ENCODE results near the gene ZP1.

The ZP1 gene

DNA sequence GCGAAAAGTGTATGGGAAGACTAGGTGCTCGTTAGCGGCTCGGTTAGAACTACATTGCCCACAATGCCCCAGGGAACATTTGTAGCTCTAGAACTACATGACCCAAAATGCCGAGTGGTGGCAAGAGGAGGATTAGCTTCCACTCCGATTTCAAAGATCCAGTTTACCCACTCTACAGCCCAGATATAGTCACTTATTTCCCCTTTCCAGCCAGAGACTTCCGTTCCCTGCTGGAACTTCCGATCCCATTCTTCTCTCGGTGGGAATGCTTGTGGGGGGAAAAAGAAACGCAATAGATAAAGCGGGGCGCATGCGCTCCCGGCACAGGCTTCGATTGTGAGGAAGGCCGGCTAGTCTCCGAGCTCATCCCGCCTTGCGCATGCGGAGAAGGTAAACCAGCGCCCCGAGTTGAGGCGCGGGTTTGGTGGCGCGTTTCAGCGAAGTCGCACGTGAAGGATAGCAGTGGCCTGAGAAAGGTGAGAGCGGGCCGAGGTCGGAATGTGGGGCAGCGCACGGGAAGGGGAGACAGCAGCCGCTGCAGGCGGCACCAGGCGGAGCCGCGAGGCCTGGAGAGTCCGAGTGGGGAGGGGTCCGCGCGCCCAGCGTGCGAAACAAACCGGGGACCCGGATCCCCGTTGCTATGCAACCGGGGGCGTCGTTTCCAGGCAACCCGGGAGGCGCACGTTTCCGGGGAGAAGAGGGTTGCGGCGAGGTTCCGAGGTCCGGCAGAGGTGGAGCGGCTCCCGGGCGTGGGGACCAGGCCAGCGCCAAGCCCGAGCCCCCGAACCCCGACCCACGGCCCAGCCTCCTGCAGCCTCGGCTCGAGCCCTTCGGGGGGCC is 46.7 kb downstream of the ZP1 start, which contains the start of gene TMEM109 (continued):
- TF ChIP-seq, protein P1, sequence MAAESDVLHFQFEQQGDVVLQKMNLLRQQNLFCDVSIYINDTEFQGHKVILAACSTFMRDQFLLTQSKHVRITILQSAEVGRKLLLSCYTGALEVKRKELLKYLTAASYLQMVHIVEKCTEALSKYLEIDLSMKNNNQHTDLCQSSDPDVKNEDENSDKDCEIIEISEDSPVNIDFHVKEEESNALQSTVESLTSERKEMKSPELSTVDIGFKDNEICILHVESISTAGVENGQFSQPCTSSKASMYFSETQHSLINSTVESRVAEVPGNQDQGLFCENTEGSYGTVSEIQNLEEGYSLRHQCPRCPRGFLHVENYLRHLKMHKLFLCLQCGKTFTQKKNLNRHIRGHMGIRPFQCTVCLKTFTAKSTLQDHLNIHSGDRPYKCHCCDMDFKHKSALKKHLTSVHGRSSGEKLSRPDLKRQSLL (tag by site-specific recombination; IDR thresholded peaks at IDR 0.05) = peak; percentile 18; the same call in 1 of the 2 replicates
- no peak for TF ChIP-seq ZNF140 (tag by site-specific recombination; IDR thresholded peaks at IDR 0.05)
- TF ChIP-seq, protein P2, sequence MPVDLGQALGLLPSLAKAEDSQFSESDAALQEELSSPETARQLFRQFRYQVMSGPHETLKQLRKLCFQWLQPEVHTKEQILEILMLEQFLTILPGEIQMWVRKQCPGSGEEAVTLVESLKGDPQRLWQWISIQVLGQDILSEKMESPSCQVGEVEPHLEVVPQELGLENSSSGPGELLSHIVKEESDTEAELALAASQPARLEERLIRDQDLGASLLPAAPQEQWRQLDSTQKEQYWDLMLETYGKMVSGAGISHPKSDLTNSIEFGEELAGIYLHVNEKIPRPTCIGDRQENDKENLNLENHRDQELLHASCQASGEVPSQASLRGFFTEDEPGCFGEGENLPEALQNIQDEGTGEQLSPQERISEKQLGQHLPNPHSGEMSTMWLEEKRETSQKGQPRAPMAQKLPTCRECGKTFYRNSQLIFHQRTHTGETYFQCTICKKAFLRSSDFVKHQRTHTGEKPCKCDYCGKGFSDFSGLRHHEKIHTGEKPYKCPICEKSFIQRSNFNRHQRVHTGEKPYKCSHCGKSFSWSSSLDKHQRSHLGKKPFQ (tag by site-specific recombination; IDR thresholded peaks at IDR 0.05) = no peak
- TF ChIP-seq, protein P3, sequence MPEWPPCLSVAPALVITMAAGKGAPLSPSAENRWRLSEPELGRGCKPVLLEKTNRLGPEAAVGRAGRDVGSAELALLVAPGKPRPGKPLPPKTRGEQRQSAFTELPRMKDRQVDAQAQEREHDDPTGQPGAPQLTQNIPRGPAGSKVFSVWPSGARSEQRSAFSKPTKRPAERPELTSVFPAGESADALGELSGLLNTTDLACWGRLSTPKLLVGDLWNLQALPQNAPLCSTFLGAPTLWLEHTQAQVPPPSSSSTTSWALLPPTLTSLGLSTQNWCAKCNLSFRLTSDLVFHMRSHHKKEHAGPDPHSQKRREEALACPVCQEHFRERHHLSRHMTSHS (tag by site-specific recombination; IDR thresholded peaks at IDR 0.05) = no peak
- TF ChIP-seq ZNF302 (tag by site-specific recombination; IDR thresholded peaks at IDR 0.05; ENCODE audit: low read depth) = no peak
- TF ChIP-seq ZBTB20 (tag by site-specific recombination; IDR thresholded peaks at IDR 0.05) = peak; percentile 64
- no peak for TF ChIP-seq HOXC10 (CRISPR knock-in tag; IDR thresholded peaks at IDR 0.05)
- TF ChIP-seq ZNF366 (tag by site-specific recombination; conservative IDR thresholded peaks at IDR 0.05) = no peak
- TF ChIP-seq, protein P4, sequence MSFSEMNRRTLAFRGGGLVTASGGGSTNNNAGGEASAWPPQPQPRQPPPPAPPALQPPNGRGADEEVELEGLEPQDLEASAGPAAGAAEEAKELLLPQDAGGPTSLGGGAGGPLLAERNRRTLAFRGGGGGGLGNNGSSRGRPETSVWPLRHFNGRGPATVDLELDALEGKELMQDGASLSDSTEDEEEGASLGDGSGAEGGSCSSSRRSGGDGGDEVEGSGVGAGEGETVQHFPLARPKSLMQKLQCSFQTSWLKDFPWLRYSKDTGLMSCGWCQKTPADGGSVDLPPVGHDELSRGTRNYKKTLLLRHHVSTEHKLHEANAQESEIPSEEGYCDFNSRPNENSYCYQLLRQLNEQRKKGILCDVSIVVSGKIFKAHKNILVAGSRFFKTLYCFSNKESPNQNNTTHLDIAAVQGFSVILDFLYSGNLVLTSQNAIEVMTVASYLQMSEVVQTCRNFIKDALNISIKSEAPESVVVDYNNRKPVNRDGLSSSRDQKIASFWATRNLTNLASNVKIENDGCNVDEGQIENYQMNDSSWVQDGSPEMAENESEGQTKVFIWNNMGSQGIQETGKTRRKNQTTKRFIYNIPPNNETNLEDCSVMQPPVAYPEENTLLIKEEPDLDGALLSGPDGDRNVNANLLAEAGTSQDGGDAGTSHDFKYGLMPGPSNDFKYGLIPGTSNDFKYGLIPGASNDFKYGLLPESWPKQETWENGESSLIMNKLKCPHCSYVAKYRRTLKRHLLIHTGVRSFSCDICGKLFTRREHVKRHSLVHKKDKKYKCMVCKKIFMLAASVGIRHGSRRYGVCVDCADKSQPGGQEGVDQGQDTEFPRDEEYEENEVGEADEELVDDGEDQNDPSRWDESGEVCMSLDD (tag by site-specific recombination; IDR thresholded peaks at IDR 0.05) = peak; percentile 84
- TF ChIP-seq, protein P5, sequence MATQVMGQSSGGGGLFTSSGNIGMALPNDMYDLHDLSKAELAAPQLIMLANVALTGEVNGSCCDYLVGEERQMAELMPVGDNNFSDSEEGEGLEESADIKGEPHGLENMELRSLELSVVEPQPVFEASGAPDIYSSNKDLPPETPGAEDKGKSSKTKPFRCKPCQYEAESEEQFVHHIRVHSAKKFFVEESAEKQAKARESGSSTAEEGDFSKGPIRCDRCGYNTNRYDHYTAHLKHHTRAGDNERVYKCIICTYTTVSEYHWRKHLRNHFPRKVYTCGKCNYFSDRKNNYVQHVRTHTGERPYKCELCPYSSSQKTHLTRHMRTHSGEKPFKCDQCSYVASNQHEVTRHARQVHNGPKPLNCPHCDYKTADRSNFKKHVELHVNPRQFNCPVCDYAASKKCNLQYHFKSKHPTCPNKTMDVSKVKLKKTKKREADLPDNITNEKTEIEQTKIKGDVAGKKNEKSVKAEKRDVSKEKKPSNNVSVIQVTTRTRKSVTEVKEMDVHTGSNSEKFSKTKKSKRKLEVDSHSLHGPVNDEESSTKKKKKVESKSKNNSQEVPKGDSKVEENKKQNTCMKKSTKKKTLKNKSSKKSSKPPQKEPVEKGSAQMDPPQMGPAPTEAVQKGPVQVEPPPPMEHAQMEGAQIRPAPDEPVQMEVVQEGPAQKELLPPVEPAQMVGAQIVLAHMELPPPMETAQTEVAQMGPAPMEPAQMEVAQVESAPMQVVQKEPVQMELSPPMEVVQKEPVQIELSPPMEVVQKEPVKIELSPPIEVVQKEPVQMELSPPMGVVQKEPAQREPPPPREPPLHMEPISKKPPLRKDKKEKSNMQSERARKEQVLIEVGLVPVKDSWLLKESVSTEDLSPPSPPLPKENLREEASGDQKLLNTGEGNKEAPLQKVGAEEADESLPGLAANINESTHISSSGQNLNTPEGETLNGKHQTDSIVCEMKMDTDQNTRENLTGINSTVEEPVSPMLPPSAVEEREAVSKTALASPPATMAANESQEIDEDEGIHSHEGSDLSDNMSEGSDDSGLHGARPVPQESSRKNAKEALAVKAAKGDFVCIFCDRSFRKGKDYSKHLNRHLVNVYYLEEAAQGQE (tag by site-specific recombination; IDR thresholded peaks at IDR 0.05) = no peak
- no peak for TF ChIP-seq MEIS1 (CRISPR knock-in tag; IDR thresholded peaks at IDR 0.05; ENCODE audit: borderline replicate concordance)
- TF ChIP-seq ZNF202 (tag by site-specific recombination; IDR thresholded peaks at IDR 0.05; ENCODE audit: borderline replicate concordance) = no peak
- no peak for TF ChIP-seq ZNF404 (tag by site-specific recombination; IDR thresholded peaks at IDR 0.05)
- no peak for TF ChIP-seq ZFP41 (tag by site-specific recombination; IDR thresholded peaks at IDR 0.05; ENCODE audit: borderline replicate concordance)
- no peak for TF ChIP-seq GLIS1 (tag by site-specific recombination; IDR thresholded peaks at IDR 0.05)
- TF ChIP-seq, protein P6, sequence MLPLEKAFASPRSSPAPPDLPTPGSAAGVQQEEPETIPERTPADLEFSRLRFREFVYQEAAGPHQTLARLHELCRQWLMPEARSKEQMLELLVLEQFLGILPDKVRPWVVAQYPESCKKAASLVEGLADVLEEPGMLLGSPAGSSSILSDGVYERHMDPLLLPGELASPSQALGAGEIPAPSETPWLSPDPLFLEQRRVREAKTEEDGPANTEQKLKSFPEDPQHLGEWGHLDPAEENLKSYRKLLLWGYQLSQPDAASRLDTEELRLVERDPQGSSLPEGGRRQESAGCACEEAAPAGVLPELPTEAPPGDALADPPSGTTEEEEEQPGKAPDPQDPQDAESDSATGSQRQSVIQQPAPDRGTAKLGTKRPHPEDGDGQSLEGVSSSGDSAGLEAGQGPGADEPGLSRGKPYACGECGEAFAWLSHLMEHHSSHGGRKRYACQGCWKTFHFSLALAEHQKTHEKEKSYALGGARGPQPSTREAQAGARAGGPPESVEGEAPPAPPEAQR (tag by site-specific recombination; IDR thresholded peaks at IDR 0.05) = no peak
- peak; percentile 77; the same call in 1 of the 2 replicates for TF ChIP-seq ZNF394 (tag by site-specific recombination; IDR thresholded peaks at IDR 0.05; ENCODE audit: borderline replicate concordance)
- no peak for TF ChIP-seq ZNF768 (tag by site-specific recombination; IDR thresholded peaks at IDR 0.05)
- no peak for TF ChIP-seq ZBTB7A (tag by site-specific recombination; IDR thresholded peaks at IDR 0.05; ENCODE audit: low read depth)
- no peak for TF ChIP-seq ZNF132 (tag by site-specific recombination; IDR thresholded peaks at IDR 0.05; ENCODE audit: borderline replicate concordance)
- no peak for TF ChIP-seq ZNF555 (tag by site-specific recombination; conservative IDR thresholded peaks at IDR 0.05)
- no peak for TF ChIP-seq GFI1B (tag by site-specific recombination; IDR thresholded peaks at IDR 0.05)
- TF ChIP-seq SP7 (tag by site-specific recombination; IDR thresholded peaks at IDR 0.05) = peak; percentile 20; the same call in 1 of the 2 replicates
- TF ChIP-seq GLI2 (tag by site-specific recombination; IDR thresholded peaks at IDR 0.05; ENCODE audit: borderline replicate concordance, low read depth) = no peak
- no peak for TF ChIP-seq ZNF433 (tag by site-specific recombination; IDR thresholded peaks at IDR 0.05; ENCODE audit: low read depth)
- no peak for TF ChIP-seq ZNF48 (tag by site-specific recombination; IDR thresholded peaks at IDR 0.05)
- TF ChIP-seq ZSCAN30 (tag by site-specific recombination; IDR thresholded peaks at IDR 0.05) = no peak
- TF ChIP-seq ZNF654 (tag by site-specific recombination; IDR thresholded peaks at IDR 0.05; ENCODE audit: low read depth) = no peak
- no peak for TF ChIP-seq SCRT2 (tag by site-specific recombination; IDR thresholded peaks at IDR 0.05)

All from HEK293 (cell line).